IMR-90 (cell line): Measurements from ENCODE around the gene RWDD1. TPM values are rescaled to one million over a fixed set of nuclear protein-coding genes. Genes with fewer than 3 reads are reported as not detected.

Experiments
- ATAC-seq: fragments of 200-7000 bp; cut with Tn5 transposase; 2 replicates; pipeline ENCODE4 v1.9.1; 2020; ENCODE audit warnings: low read depth, mild to moderate bottlenecking, moderate library complexity
- BruUV-seq: library from RNA; stranded (reverse); fragments of 400-500 nt; replicated peaks from 2 replicates; lab custom pipeline; 2021; lab: Mats Ljungman, UMichigan
- CTCF ChIA-PET: fragments of 300-600 bp; formaldehyde crosslinking; extraction: SDS; loops from one replicate; lab custom pipeline; 2021; ENCODE audit warnings: antibody characterized with exemption; lab: Yijun Ruan, JAX
- POLR2A ChIA-PET: fragments of 300-600 bp; sonication (Branson Sonifier 250); formaldehyde crosslinking; loops from one replicate; lab custom pipeline; 2022; ENCODE audit warnings: antibody characterized with exemption; ENCODE audit not compliant: unreplicated experiment; lab: Charles Lee
- DNase-seq: peaks from one replicate; pipeline ENCODE4 v3.0.0; 2013
- H2AFZ ChIP-seq: replicated peaks from 2 replicates; pipeline ENCODE3; 2013; ENCODE audit warnings: low read length, mild to moderate bottlenecking; ENCODE audit not compliant: poor library complexity
- H2AK5ac ChIP-seq: 2 replicates; pipeline ENCODE4 v1.6.1; 2013; ENCODE audit warnings: low read depth, low read length, inconsistent platforms
- H2AK9ac ChIP-seq: replicated peaks from 2 replicates; pipeline ENCODE3; 2013; ENCODE audit warnings: mild to moderate bottlenecking, low read depth, low read length, moderate library complexity; ENCODE audit not compliant: poor library complexity
- H2BK120ac ChIP-seq: 2 replicates; pipeline ENCODE4 v1.6.1; 2013; ENCODE audit warnings: low read depth, low read length, inconsistent platforms
- H2BK15ac ChIP-seq: 3 replicates; pipeline ENCODE4 v1.6.1; 2013; ENCODE audit warnings: low read depth, low read length, inconsistent platforms
- H2BK20ac ChIP-seq: 2 replicates; pipeline ENCODE4 v1.6.1; 2013; ENCODE audit warnings: low read depth, mild to moderate bottlenecking, inconsistent platforms, low read length, moderate library complexity
- H2BK5ac ChIP-seq: 2 replicates; pipeline ENCODE4 v1.6.1; 2013; ENCODE audit warnings: mild to moderate bottlenecking, low read depth, low read length, inconsistent platforms; ENCODE audit not compliant: poor library complexity, severe bottlenecking
- H3K14ac ChIP-seq: replicated peaks from 2 replicates; pipeline ENCODE4 v1.6.1; 2013; ENCODE audit warnings: low read depth, low read length, inconsistent platforms
- H3K18ac ChIP-seq: 2 replicates; pipeline ENCODE4 v1.6.1; 2013; ENCODE audit warnings: low read depth, low read length, control low read depth
- H3K23ac ChIP-seq: 2 replicates; pipeline ENCODE4 v1.6.1; 2013; ENCODE audit warnings: low read depth, low read length, inconsistent platforms
- H3K27ac ChIP-seq: 2 replicates; pipeline ENCODE4 v1.5.1; 2013; ENCODE audit warnings: mild to moderate bottlenecking, control low read depth, low read length; ENCODE audit not compliant: insufficient read depth
- H3K27me3 ChIP-seq: 2 replicates; pipeline ENCODE4 v1.6.1; 2013; ENCODE audit warnings: low read length; ENCODE audit not compliant: control insufficient read depth, insufficient read depth
- H3K36me3 ChIP-seq: 2 replicates; pipeline ENCODE4 v1.6.1; 2013; ENCODE audit warnings: low read length, mixed read lengths; ENCODE audit not compliant: control insufficient read depth, insufficient read depth
- H3K4ac ChIP-seq: 2 replicates; pipeline ENCODE4 v1.6.1; 2013; ENCODE audit warnings: low read depth, low read length, inconsistent platforms
- H3K4me1 ChIP-seq: 2 replicates; pipeline ENCODE4 v1.6.1; 2013; ENCODE audit warnings: low read length, mixed read lengths; ENCODE audit not compliant: control insufficient read depth, insufficient read depth
- H3K4me2 ChIP-seq: 2 replicates; pipeline ENCODE4 v1.6.1; 2013; ENCODE audit warnings: low read depth, mild to moderate bottlenecking, control low read depth, low read length, moderate library complexity
- H3K4me3 ChIP-seq: 2 replicates; pipeline ENCODE4 v1.5.1; 2013; ENCODE audit warnings: low read depth, mild to moderate bottlenecking, control low read depth, low read length, moderate library complexity; ENCODE audit not compliant: insufficient read depth
- H3K56ac ChIP-seq: 2 replicates; pipeline ENCODE4 v1.6.1; 2013; ENCODE audit warnings: low read length, inconsistent platforms; ENCODE audit not compliant: insufficient read depth; ENCODE audit errors: extremely low read depth
- H3K79me1 ChIP-seq, 2 experiments: 2 replicates each; pipeline ENCODE4 v1.6.1; 2013; ENCODE audit warnings: low read length in 2 of 2, inconsistent platforms in 1 of 2, low read depth in 1 of 2
- H3K9ac ChIP-seq: 2 replicates; pipeline ENCODE4 v1.6.1; 2013; ENCODE audit warnings: low read depth, low read length, control low read depth
- H3K9me1 ChIP-seq: 2 replicates; pipeline ENCODE4 v1.6.1; 2013; ENCODE audit warnings: low read length, inconsistent platforms; ENCODE audit not compliant: insufficient read depth
- H3K9me3 ChIP-seq: 2 replicates; pipeline ENCODE4 v1.6.1; 2013; ENCODE audit warnings: low read length; ENCODE audit not compliant: control insufficient read depth, insufficient read depth
- H4K20me1 ChIP-seq: 2 replicates; pipeline ENCODE4 v1.6.1; 2013; ENCODE audit warnings: low read length, inconsistent platforms; ENCODE audit not compliant: insufficient read depth
- H4K5ac ChIP-seq: 2 replicates; pipeline ENCODE4 v1.6.1; 2013; ENCODE audit warnings: mild to moderate bottlenecking, low read depth, low read length, control low read depth
- H4K8ac ChIP-seq, 2 experiments: 2 replicates each; pipeline ENCODE4 v1.6.1; 2013; ENCODE audit warnings: low read depth in 2 of 2, low read length in 2 of 2, control low read depth in 1 of 2, inconsistent platforms in 1 of 2
- H4K91ac ChIP-seq: 2 replicates; pipeline ENCODE4 v1.6.1; 2013; ENCODE audit warnings: low read depth, low read length, inconsistent platforms; ENCODE audit not compliant: insufficient read depth
- CHD1 ChIP-seq: IDR thresholded peaks from 2 replicates; pipeline ENCODE4 v1.6.1; 2012; ENCODE audit warnings: low read depth, low read length, improper control_type of control experiment
- MAFK ChIP-seq: IDR thresholded peaks from 2 replicates; pipeline ENCODE4 v1.6.1; 2012; ENCODE audit warnings: low read depth, low read length, improper control_type of control experiment
- RCOR1 ChIP-seq: IDR thresholded peaks from 2 replicates; pipeline ENCODE4 v1.6.1; 2012; ENCODE audit warnings: mild to moderate bottlenecking, low read length, improper control_type of control experiment; ENCODE audit not compliant: insufficient replicate concordance
- RFX5 ChIP-seq: IDR thresholded peaks from 2 replicates; pipeline ENCODE4 v1.8.0; 2012; ENCODE audit warnings: low read depth, mild to moderate bottlenecking, low read length, moderate library complexity
- SMC3 ChIP-seq: fragments of 150-350 bp; IDR thresholded peaks from 2 replicates; pipeline ENCODE4 v1.6.1; 2016; ENCODE audit warnings: low read depth, mild to moderate bottlenecking, antibody characterized with exemption, low read length, moderate library complexity
- dilution Hi-C: fragments of 300-500 bp; cut with HindIII; formaldehyde crosslinking; loops from one replicate; pipeline ENCODE4 v1.14.3; 2018; ENCODE audit warnings: low sequenced_read_pairs; ENCODE audit not compliant: unreplicated experiment
- in situ Hi-C: fragments of 300-500 bp; cut with MboI; formaldehyde crosslinking; loops from 3 replicates; pipeline ENCODE4 v1.14.3; 2019; ENCODE audit warnings: low sequenced_read_pairs, inconsistent platforms, mixed read lengths
- intact Hi-C: fragments of 100-400 bp; cut with micrococcal nuclease; formaldehyde crosslinking; loops from 2 replicates; pipeline ENCODE4 v1.10.0; 2022
- polyA plus RNA-seq, 3 experiments: library from polyadenylated mRNA; depleted of rRNA; stranded (reverse); fragments of >200 nt; gene quantifications; 2 replicates each; pipeline ENCODE4 v1.2.3, GENCODE V29; 2012; ENCODE audit warnings: low replicate concordance in 1 of 3
- total RNA-seq: library from RNA; depleted of rRNA; stranded (reverse); fragments of >200 nt; gene quantifications from 2 replicates; pipeline ENCODE4 v1.2.3, GENCODE V29; 2012
- TF ChIP-seq, protein P1 (sequence below): conservative IDR thresholded peaks from 2 replicates; pipeline ENCODE4 v1.5.1; 2012; ENCODE audit warnings: mild to moderate bottlenecking, low read depth, low read length, improper control_type of control experiment
- TF ChIP-seq, protein P2 (sequence below): fragments of 150-350 bp; IDR thresholded peaks from 2 replicates; pipeline ENCODE4 v1.6.1; 2016; ENCODE audit warnings: low read depth, mild to moderate bottlenecking, low read length, moderate library complexity, borderline replicate concordance

RWDD1 gene
- total and polyA plus RNA-seq, 2 of the 4 experiments (the other 2 are of a cell fraction), result 23.6 to 92.8 TPM

DNA sequence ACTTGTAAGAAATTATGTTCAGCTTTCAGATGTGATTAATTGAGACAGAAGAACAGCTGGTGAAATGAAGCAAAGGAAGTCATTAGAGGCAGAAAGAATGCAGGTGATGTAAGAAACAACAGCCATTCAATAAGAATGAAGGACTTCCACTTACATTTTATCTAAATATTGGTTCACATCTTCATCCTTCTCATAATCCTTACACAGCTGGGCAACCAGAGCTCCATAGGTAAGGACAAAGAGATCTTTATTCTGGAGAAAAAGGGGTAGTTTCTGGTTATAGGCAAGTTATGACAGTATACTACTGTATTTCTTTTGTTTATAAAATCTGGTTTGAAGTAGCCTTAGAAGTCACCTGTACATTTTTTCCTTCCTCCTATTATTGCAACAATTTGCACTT lies 28.2 kb upstream of the RWDD1 start:
- intact Hi-C loops (no loop called here), in situ Hi-C loops (no loop called here), dilution Hi-C loops (no loop called here)
- H2BK20ac ChIP-seq, result no peak overlapping the region
- no peak overlapping the region for H3K4me2 ChIP-seq
- no peak overlapping the region for H2BK15ac ChIP-seq
- no peak overlapping the region for H2AK9ac ChIP-seq
- no TSS peak for BruUV-seq
- ATAC-seq (no peak), DNase-seq (no peak)
- no peaks in the 10 kb centered on the region for H3K79me1 ChIP-seq
- H3K56ac ChIP-seq, result no peak overlapping the region
- no peak overlapping the region for H3K23ac ChIP-seq
- H3K14ac ChIP-seq, result no peak overlapping the region
- no peak overlapping the region for H4K5ac ChIP-seq
- no peak overlapping the region for H3K4ac ChIP-seq
- no peak overlapping the region for H2AFZ ChIP-seq
- ChIA-PET POLR2A (no interaction called here), CTCF (no interaction called here)
- no peak for TF ChIP-seq SMC3
- TF ChIP-seq, protein P1, sequence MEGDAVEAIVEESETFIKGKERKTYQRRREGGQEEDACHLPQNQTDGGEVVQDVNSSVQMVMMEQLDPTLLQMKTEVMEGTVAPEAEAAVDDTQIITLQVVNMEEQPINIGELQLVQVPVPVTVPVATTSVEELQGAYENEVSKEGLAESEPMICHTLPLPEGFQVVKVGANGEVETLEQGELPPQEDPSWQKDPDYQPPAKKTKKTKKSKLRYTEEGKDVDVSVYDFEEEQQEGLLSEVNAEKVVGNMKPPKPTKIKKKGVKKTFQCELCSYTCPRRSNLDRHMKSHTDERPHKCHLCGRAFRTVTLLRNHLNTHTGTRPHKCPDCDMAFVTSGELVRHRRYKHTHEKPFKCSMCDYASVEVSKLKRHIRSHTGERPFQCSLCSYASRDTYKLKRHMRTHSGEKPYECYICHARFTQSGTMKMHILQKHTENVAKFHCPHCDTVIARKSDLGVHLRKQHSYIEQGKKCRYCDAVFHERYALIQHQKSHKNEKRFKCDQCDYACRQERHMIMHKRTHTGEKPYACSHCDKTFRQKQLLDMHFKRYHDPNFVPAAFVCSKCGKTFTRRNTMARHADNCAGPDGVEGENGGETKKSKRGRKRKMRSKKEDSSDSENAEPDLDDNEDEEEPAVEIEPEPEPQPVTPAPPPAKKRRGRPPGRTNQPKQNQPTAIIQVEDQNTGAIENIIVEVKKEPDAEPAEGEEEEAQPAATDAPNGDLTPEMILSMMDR, result no peak
- no peak for TF ChIP-seq RCOR1
- TF ChIP-seq MAFK, result no peak
- no peak for TF ChIP-seq RFX5
- no peak for TF ChIP-seq CHD1
- TF ChIP-seq, protein P2, sequence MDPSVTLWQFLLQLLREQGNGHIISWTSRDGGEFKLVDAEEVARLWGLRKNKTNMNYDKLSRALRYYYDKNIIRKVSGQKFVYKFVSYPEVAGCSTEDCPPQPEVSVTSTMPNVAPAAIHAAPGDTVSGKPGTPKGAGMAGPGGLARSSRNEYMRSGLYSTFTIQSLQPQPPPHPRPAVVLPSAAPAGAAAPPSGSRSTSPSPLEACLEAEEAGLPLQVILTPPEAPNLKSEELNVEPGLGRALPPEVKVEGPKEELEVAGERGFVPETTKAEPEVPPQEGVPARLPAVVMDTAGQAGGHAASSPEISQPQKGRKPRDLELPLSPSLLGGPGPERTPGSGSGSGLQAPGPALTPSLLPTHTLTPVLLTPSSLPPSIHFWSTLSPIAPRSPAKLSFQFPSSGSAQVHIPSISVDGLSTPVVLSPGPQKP, result no peak
- H3K9me1 ChIP-seq, result no peaks in the 10 kb centered on the region
- H4K8ac ChIP-seq, result no peak overlapping the region
- no peak overlapping the region for H3K9ac ChIP-seq
- H3K9me3 ChIP-seq, result no peaks in the 10 kb centered on the region
- H2BK120ac ChIP-seq, result no peak overlapping the region
- no peak overlapping the region for H3K18ac ChIP-seq
- H3K36me3 ChIP-seq, result no peaks in the 10 kb centered on the region
- no peak overlapping the region for H3K4me3 ChIP-seq
- H4K91ac ChIP-seq, result no peak overlapping the region
- no peak overlapping the region for H3K27ac ChIP-seq
- H2AK5ac ChIP-seq, result no peak overlapping the region
- H2BK5ac ChIP-seq, result no peak overlapping the region
- no peaks in the 10 kb centered on the region for H3K27me3 ChIP-seq
- no peaks in the 10 kb centered on the region for H4K20me1 ChIP-seq
- H3K4me1 ChIP-seq, result no peaks in the 10 kb centered on the region
